BLaER1 (cell line): ENCODE data around the gene PLEKHD1.

ENCODE experiments used
- H3K27ac ChIP-seq: shearing (Covaris generic); formaldehyde crosslinking; 2 replicates; pipeline ENCODE4 v1.8.1; 2022
- H3K27me3 ChIP-seq: shearing (Covaris generic); formaldehyde crosslinking; 2 replicates; pipeline ENCODE4 v1.8.1; 2022
- H3K36me3 ChIP-seq: shearing (Covaris generic); formaldehyde crosslinking; 2 replicates; pipeline ENCODE4 v1.8.1; 2022
- H3K4me1 ChIP-seq: shearing (Covaris generic); formaldehyde crosslinking; 2 replicates; pipeline ENCODE4 v1.8.1; 2022
- H3K4me2 ChIP-seq: shearing (Covaris generic); formaldehyde crosslinking; 2 replicates; pipeline ENCODE4 v1.8.1; 2022
- H3K4me3 ChIP-seq: shearing (Covaris generic); formaldehyde crosslinking; 2 replicates; pipeline ENCODE4 v1.8.1; 2022
- H3K9ac ChIP-seq: shearing (Covaris generic); formaldehyde crosslinking; 2 replicates; pipeline ENCODE4 v1.8.1; 2022
- H3K9me3 ChIP-seq: shearing (Covaris generic); formaldehyde crosslinking; 2 replicates; pipeline ENCODE4 v1.8.1; 2022
- H4K20me1 ChIP-seq: shearing (Covaris generic); formaldehyde crosslinking; 2 replicates; pipeline ENCODE4 v1.8.1; 2022
- Cebpa-rat ChIP-seq: shearing (Covaris generic); IDR thresholded peaks from 2 replicates; pipeline ENCODE4 v1.8.1; 2022

Gene PLEKHD1

DNA sequence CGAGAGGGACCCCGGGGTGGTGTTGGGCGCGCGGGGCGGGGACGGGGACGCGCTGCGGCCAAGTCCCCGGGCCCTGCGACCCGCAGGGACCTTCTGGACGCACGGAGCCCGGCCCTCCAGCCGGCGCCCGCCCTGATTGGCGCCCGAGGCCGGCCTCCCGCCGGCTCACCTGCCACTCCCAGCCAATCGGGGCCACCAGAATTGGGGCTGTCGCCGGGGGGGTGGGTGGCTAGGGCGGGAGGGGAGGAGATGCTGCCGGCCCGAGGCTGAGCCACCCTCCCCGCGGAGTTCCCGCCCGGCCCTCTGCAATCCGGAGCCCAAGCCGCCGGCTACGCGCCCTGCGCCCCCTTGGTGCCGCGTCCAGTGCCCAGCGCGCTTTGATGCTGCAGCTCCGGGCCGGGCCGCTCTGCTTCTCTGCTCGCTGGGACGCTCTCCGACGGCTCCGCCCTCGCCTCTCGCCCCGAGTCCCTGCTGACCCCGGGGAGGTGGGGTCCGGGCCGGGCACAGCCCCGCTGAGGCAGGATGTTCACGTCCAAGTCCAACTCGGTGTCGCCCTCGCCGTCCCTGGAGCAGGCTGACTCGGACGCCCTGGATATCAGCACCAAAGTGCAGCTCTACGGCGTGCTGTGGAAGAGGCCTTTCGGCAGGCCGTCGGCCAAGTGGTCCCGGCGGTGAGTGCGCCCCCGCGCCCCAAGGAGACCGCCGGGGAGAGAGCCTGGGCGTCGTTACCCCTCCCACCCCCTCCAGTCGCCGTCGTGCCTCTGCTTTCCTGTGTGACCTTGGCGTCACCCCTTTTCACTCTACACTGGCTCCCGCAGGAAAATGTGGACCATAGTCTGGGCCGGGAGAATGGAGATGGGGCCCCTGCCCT, at the start of gene PLEKHD1:
PLEKHD1 (plus strand) TSS at position 285 of the 871 bp plus-strand sequence; CDS start at position 523, 238 bp downstream.
- Histone ChIP-seq H3K27ac (no peak within 1 kb of the TSS), H3K9ac (no peak within 1 kb of the TSS), H4K20me1 (peaks cover 28% of the 10 kb centered on the region; the same call in 1 of the 2 replicates), H3K4me3 (peak within 1 kb of the TSS; percentile 38), H3K4me2 (peak within 1 kb of the TSS; percentile 66), H3K36me3 (no peaks in the 10 kb centered on the region), H3K4me1 (peaks cover 58% of the 10 kb centered on the region), H3K27me3 (peaks cover 47% of the 10 kb centered on the region), H3K9me3 (no peaks in the 10 kb centered on the region)
- no peak for TF ChIP-seq Cebpa-rat

DNA sequence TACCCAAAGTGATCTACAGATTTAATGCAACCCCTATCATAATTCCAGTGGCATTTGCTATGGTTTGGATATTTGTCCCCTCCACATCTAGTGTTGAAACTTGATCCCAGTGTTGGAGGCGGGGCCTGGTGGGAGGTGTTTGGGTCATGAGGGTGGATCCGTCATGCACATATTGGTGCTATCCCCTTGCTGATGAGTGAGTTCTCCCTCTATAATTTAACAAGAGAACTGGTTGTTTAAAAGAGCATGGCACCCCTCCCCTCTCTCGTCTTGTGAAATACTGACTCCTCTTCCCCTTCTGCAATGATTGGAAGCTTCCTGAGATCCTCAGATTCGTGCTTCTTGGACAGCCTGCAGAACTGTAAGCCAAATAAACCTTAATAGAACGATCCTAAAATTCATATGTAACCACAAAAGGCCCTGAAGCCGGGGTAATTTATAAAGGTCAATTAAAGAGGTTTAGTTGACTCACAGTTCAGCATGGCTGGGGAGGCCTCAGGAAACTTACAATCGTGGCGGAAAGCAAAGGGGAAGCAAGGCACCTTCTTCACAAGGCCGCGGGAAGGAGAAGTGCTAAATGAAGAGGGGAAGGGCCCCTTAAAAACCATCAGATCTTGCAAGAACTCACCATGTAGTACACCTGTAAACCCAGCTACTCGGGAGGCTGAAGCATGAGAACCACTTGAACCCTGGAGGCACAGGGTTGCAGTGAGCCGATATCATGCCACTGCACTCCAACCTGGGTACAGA, 44.8 kb upstream of the PLEKHD1 start:
- no peak overlapping the region for H3K4me2 ChIP-seq
- no peaks in the 10 kb centered on the region for H3K27me3 ChIP-seq
- H3K9me3 ChIP-seq: peaks cover 29% of the 10 kb centered on the region
- no peak overlapping the region for H3K9ac ChIP-seq
- peaks cover 37% of the 10 kb centered on the region for H3K4me1 ChIP-seq
- 0 out of 2 replicates have a peak overlapping the region, but pooled peaks have one; percentile 97 for H3K27ac ChIP-seq
- no peak overlapping the region for H3K4me3 ChIP-seq
- no peaks in the 10 kb centered on the region for H4K20me1 ChIP-seq
- no peak for TF ChIP-seq Cebpa-rat
- H3K36me3 ChIP-seq: peaks cover 45% of the 10 kb centered on the region

DNA sequence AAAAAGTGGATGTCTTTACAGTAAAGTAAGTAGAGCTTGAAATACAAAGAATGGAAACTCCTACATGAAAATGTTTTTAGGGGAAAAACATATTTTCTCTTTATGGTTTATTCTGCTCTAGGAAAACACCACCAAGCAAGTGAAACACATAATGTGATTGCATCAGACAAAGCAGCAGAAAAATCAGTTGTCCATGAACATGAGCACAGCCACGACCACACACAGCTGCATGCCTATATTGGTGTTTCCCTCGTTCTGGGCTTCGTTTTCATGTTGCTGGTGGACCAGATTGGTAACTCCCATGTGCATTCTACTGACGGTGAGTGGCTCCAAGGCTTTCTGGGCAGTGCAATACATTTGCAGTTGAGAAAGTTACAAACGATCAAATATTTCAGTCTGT, 42.6 kb upstream of the PLEKHD1 start:
- Histone ChIP-seq H3K9me3 (peaks cover 21% of the 10 kb centered on the region), H3K4me1 (peaks cover 37% of the 10 kb centered on the region), H3K36me3 (peaks cover 56% of the 10 kb centered on the region), H4K20me1 (no peaks in the 10 kb centered on the region), H3K27ac (peak overlapping the region; percentile 97), H3K9ac (peak overlapping the region; percentile 80), H3K4me3 (peak overlapping the region; percentile 48; the same call in 1 of the 2 replicates), H3K27me3 (no peaks in the 10 kb centered on the region), H3K4me2 (peak overlapping the region; percentile 81)
- peak; percentile 95 for TF ChIP-seq Cebpa-rat

DNA sequence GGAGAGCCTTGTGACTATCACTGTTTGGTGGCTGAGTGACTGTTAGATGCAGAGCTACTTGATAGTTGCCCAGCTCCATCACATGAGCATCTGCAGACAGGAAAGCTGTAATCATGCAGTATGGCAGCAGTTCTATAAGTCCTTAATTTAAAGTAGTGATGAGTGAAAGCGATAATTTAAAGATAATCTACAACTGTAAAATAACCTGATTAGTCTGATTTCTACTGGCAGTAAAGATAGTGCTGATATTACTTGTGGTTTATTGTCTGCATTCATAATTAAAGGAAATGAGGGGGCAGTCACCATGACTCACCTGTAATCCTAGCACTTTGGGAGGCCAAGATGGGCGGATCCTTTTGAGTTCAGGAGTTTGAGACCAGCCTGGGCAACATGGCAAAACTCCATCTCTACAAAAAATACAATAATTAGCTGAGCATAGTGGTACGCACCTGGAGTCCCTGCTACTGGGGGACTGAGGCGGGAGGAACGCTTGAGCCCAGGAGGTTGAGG, 41.2 kb upstream of the PLEKHD1 start:
- Histone ChIP-seq H4K20me1 (no peaks in the 10 kb centered on the region), H3K9ac (no peak overlapping the region), H3K36me3 (peaks cover 70% of the 10 kb centered on the region), H3K27ac (peak overlapping the region; percentile 97; the same call in 1 of the 2 replicates), H3K9me3 (peaks cover 32% of the 10 kb centered on the region), H3K4me2 (peak overlapping the region; percentile 81), H3K4me1 (peaks cover 37% of the 10 kb centered on the region), H3K27me3 (no peaks in the 10 kb centered on the region), H3K4me3 (no peak overlapping the region)
- no peak for TF ChIP-seq Cebpa-rat

DNA sequence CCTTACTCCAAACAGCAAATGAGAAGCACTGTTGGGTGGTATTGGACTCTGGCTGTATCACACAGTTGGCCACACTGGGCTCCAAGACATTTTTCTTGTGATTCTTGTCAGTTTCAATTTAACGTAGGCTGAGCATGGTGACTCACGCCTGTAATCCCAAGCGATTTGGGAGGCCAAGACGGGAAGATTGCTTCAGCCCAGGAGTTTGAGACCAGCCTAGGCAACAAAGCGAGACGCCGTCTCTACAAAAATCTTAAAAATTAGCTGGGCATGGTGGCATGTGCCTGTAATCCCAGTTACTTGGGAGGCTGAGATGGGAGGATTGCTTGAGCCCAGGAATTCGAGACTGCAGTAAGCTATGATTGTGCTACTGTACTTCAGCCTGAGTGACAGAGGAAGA, 35.3 kb upstream of the PLEKHD1 start:
- Histone ChIP-seq H3K36me3 (peaks cover 64% of the 10 kb centered on the region), H3K4me1 (no peaks in the 10 kb centered on the region)

DNA sequence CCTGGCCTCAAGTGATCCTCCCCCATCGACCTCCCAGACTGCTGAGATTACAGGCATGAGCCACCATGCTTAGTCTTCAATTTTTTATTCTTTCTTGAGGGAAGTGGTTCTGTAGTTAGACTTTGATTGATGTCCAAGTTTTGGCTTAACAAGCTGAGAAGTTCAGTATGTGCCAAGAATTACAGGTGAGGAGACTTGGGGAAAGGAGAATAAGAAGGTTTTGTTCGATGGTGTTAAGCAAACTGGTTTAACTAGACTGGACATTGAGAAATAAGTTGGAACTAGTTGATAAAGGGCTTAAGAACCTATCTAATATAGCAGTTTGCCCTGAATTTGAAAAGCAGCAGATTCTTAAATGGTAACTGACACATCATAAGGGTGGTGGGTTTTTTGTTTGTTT, 32.6 kb upstream of the PLEKHD1 start:
- H3K4me1 ChIP-seq: no peaks in the 10 kb centered on the region
- H3K4me2 ChIP-seq: no peak overlapping the region
- no peaks in the 10 kb centered on the region for H3K27me3 ChIP-seq
- H3K4me3 ChIP-seq: no peak overlapping the region
- H3K36me3 ChIP-seq: peaks cover 63% of the 10 kb centered on the region
- H3K27ac ChIP-seq: no peak overlapping the region
- peaks cover 10% of the 10 kb centered on the region for H3K9me3 ChIP-seq
- no peak overlapping the region for H3K9ac ChIP-seq
- no peak for TF ChIP-seq Cebpa-rat
- H4K20me1 ChIP-seq: no peaks in the 10 kb centered on the region

More for the DNA sequence above, 35.3 kb upstream of the PLEKHD1 start:
- Histone ChIP-seq H3K4me2 (no peak overlapping the region), H3K9ac (no peak overlapping the region), H3K9me3 (peaks cover 20% of the 10 kb centered on the region), H3K27ac (no peak overlapping the region), H3K27me3 (no peaks in the 10 kb centered on the region), H4K20me1 (no peaks in the 10 kb centered on the region), H3K4me3 (no peak overlapping the region)
- TF ChIP-seq Cebpa-rat: no peak

DNA sequence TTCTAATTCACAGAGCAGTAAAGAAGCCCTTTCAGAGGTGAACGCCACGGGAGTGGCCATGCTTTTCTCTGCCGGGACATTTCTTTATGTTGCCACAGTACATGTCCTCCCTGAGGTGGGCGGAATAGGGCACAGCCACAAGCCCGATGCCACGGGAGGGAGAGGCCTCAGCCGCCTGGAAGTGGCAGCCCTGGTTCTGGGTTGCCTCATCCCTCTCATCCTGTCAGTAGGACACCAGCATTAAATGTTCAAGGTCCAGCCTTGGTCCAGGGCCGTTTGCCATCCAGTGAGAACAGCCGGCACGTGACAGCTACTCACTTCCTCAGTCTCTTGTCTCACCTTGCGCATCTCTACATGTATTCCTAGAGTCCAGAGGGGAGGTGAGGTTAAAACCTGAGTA, 26.2 kb upstream of the PLEKHD1 start:
- TF ChIP-seq Cebpa-rat: no peak
- no peak overlapping the region for H3K27ac ChIP-seq
- H3K4me3 ChIP-seq: no peak overlapping the region
- peaks cover 19% of the 10 kb centered on the region for H3K4me1 ChIP-seq
- no peak overlapping the region for H3K4me2 ChIP-seq
- peaks cover 61% of the 10 kb centered on the region for H3K36me3 ChIP-seq
- no peaks in the 10 kb centered on the region for H3K27me3 ChIP-seq
- no peak overlapping the region for H3K9ac ChIP-seq
- H3K9me3 ChIP-seq: no peaks in the 10 kb centered on the region
- H4K20me1 ChIP-seq: peaks cover 8% of the 10 kb centered on the region; the same call in 1 of the 2 replicates

DNA sequence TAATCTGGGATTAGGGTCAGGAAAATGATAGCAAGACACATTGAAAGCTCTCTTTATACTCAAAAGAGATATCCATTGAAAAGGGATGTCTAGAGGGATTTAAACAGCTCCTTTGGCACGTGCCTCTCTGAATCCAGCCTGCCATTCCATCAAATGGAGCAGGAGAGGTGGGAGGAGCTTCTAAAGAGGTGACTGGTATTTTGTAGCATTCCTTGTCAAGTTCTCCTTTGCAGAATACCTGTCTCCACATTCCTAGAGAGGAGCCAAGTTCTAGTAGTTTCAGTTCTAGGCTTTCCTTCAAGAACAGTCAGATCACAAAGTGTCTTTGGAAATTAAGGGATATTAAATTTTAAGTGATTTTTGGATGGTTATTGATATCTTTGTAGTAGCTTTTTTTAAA, 25.4 kb upstream of the PLEKHD1 start:
- no peak overlapping the region for H3K4me3 ChIP-seq
- H3K9me3 ChIP-seq: no peaks in the 10 kb centered on the region
- H3K4me1 ChIP-seq: peaks cover 19% of the 10 kb centered on the region
- H4K20me1 ChIP-seq: peaks cover 8% of the 10 kb centered on the region; the same call in 1 of the 2 replicates
- H3K4me2 ChIP-seq: no peak overlapping the region
- no peak overlapping the region for H3K27ac ChIP-seq
- H3K27me3 ChIP-seq: no peaks in the 10 kb centered on the region
- TF ChIP-seq Cebpa-rat: no peak
- no peak overlapping the region for H3K9ac ChIP-seq
- peaks cover 55% of the 10 kb centered on the region for H3K36me3 ChIP-seq

DNA sequence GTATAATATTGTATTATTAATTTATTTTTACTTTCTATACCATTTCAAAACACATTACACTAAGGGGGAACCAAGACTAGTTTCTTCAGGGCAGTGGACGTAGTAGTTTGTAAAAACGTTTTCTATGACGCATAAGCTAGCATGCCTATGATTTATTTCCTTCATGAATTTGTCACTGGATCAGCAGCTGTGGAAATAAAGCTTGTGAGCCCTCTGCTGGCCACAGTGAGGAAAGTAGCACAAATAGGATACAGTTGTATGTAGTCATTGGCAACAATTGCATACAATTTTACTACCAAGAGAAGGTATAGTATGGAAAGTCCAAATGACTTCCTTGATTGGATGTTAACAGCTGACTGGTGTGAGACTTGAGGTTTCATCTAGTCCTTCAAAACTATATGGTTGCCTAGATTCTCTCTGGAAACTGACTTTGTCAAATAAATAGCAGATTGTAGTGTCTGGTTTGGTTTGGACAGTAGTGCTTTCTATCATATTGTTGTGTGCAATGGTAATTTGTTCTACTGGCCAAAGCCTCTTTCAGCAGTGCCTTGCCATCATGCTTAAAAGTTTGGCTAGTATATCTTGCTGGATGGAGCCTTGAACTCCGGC, 24.3 kb upstream of the PLEKHD1 start:
- peaks cover 51% of the 10 kb centered on the region for H3K36me3 ChIP-seq
- no peaks in the 10 kb centered on the region for H3K9me3 ChIP-seq

More for the DNA sequence above, 24.3 kb upstream of the PLEKHD1 start:
- TF ChIP-seq Cebpa-rat: no peak
- Histone ChIP-seq H3K27ac (no peak overlapping the region), H4K20me1 (peaks cover 8% of the 10 kb centered on the region; the same call in 1 of the 2 replicates), H3K27me3 (no peaks in the 10 kb centered on the region), H3K9ac (no peak overlapping the region), H3K4me1 (peaks cover 19% of the 10 kb centered on the region), H3K4me3 (no peak overlapping the region), H3K4me2 (no peak overlapping the region)
